HG03521 (cell line): ENCODE data around the gene LOXL3.
"Not testable (repeated sequence)": the region's sequence is repeated elsewhere in the genome, so short reads cannot be mapped to it uniquely, and the experiment has no call there.

Source experiments
- ATAC-seq: cut with Tn5 transposase; IDR thresholded peaks from one replicate; pipeline ENCODE4 v1.9.1; 2021; ENCODE audit warnings: mild to moderate bottlenecking, moderate library complexity; ENCODE audit not compliant: unreplicated experiment

LOXL3 gene

GRCh38 chr2:74573747-74574562 is 20.2 kb upstream of the LOXL3 start:
- ATAC-seq: no peak

GRCh38 chr2:74572178-74572925 is 18.6 kb upstream of the LOXL3 start:
- ATAC-seq: no peak

- peak; percentile 62 for ATAC-seq
Measured at GRCh38 chr2:74571058-74571457, 17.3 kb upstream of the LOXL3 start.

- ATAC-seq: no peak
Measured at GRCh38 chr2:74569686-74570085, 15.9 kb upstream of the LOXL3 start.

- no peak for ATAC-seq
Measured at GRCh38 chr2:74567881-74568280, 14.1 kb upstream of the LOXL3 start.

- ATAC-seq: no peak
Measured at GRCh38 chr2:74566754-74567085, 13.0 kb upstream of the LOXL3 start.

- ATAC-seq: no peak
Measured at GRCh38 chr2:74566076-74566753, 12.5 kb upstream of the LOXL3 start.

GRCh38 chr2:74564222-74564621 is 10.5 kb upstream of the LOXL3 start:
- no peak for ATAC-seq

- ATAC-seq: no peak
Measured at GRCh38 chr2:74562126-74562775, 8.5 kb upstream of the LOXL3 start.

- not testable (repeated sequence) for ATAC-seq
Measured at GRCh38 chr2:74561022-74561421, 7.3 kb upstream of the LOXL3 start.

GRCh38 chr2:74560591-74560990 is 6.8 kb upstream of the LOXL3 start:
- ATAC-seq: no peak

GRCh38 chr2:74559912-74560311 is 6.2 kb upstream of the LOXL3 start:
- no peak for ATAC-seq

- no peak for ATAC-seq
Measured at GRCh38 chr2:74558284-74559230, 4.8 kb upstream of the LOXL3 start.

- ATAC-seq: no peak
Measured at GRCh38 chr2:74556831-74557370, 3.2 kb upstream of the LOXL3 start.

- ATAC-seq: no peak
Measured at GRCh38 chr2:74556159-74556558, 2.4 kb upstream of the LOXL3 start.

- ATAC-seq: no peak
Measured at GRCh38 chr2:74555610-74556103, 1.9 kb upstream of the LOXL3 start.

- peak; percentile 39 for ATAC-seq
Measured at GRCh38 chr2:74554820-74555531, 1.2 kb upstream of the LOXL3 start.

GRCh38 chr2:74552914-74553811 is 579 bp downstream of the LOXL3 start:
- no peak for ATAC-seq
